ENCODE data around the gene CHRM4. TPM values are rescaled to one million over a fixed set of nuclear protein-coding genes. Genes with fewer than 3 reads are reported as not detected.
A peak's percentile ranks its signal among the peaks of the same experiment; 100 is the strongest.

The CHRM4 gene
- total RNA-seq, 1 experiment from 2014 or later = 1.1 TPM

DNA sequence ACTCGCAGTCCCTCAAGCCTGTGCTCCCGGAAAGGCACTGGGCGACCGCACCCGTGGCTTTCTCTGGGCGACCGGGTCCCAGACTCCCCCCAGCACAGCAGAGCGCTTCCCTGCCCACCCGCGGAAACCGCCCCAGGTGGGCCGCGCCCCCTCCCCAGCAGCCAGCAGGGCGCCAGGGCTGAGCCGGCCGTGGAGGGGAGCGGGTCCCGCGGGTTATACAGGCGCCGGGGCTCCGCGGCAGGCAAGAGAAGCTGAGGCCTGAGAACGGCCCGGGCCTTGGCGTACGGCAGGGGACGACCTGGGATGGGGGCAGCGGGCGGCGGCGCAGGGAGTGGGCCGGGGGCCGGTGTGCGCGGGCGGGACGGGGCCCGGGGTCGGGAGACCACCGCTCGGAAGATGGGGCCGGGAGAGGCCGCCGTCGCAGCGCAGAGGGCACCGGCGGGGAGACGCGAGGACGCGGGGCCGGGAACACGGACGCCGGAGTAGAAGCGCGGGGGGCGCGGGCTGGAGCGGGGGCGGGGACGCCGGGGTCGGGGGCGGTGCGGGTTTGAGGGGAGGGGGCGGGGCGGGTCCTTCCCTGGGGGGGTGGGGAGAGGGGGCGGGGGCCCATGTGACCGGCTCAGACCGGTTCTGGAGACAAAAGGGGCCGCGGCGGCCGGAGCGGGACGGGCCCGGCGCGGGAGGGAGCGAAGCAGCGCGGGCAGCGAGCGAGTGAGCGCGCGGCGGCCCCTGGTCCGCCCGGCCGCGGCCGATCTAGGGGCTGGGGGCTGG lies 10.3 kb downstream of the CHRM4 start, which contains the start of gene MDK:
Gene MDK, plus strand, starts transcription at position 622 of the 771 bp plus-strand sequence. CDS start 389 bp downstream, outside the sequence.
- peaks cover 12% of the 10 kb centered on the region; the same call in 1 of the 2 replicates for H3K79me2 ChIP-seq (ENCODE audit: insufficient read depth, low read length)
- H3K27me3 ChIP-seq (ENCODE audit: insufficient read depth, low read length) = no peaks in the 10 kb centered on the region
- DNase-seq (ENCODE audit: low read depth, low spot score) = no peak
- peaks cover 23 to 60% of the 10 kb centered on the region in 2 experiments for H3K4me1 ChIP-seq (ENCODE audit: control insufficient read depth in 1 of 2, insufficient read depth in 2 of 2, low read length in 2 of 2)
- ATAC-seq = peak; percentile 32
- BruUV-seq (replicated peaks) = no TSS peak
- peak; percentile 82 for TF ChIP-seq TCF7L2 (IDR thresholded peaks at IDR 0.05; ENCODE audit: borderline replicate concordance, extremely low read depth, insufficient read depth, insufficient read length)
- TF ChIP-seq, protein P1, sequence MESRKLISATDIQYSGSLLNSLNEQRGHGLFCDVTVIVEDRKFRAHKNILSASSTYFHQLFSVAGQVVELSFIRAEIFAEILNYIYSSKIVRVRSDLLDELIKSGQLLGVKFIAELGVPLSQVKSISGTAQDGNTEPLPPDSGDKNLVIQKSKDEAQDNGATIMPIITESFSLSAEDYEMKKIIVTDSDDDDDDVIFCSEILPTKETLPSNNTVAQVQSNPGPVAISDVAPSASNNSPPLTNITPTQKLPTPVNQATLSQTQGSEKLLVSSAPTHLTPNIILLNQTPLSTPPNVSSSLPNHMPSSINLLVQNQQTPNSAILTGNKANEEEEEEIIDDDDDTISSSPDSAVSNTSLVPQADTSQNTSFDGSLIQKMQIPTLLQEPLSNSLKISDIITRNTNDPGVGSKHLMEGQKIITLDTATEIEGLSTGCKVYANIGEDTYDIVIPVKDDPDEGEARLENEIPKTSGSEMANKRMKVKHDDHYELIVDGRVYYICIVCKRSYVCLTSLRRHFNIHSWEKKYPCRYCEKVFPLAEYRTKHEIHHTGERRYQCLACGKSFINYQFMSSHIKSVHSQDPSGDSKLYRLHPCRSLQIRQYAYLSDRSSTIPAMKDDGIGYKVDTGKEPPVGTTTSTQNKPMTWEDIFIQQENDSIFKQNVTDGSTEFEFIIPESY (IDR thresholded peaks at IDR 0.05; ENCODE audit: extremely low read depth, insufficient replicate concordance, low read length) = no peak
- no peaks in the 10 kb centered on the region for H4K20me1 ChIP-seq (ENCODE audit: insufficient read depth)
- H2AFZ ChIP-seq (ENCODE audit: low read depth, low read length, poor library complexity, severe bottlenecking) = no peak within 1 kb of the TSS
- peak within 1 kb of the TSS; percentile 73 to 85 for H3K4me3 ChIP-seq (replicated peaks in 1 of 2; ENCODE audit: low read depth in 1 of 2, low read length in 2 of 2)
- no peaks in the 10 kb centered on the region for H3K9me2 ChIP-seq (ENCODE audit: insufficient read depth)
- intact Hi-C loops (cut with micrococcal nuclease) = loop anchor here (10.0 kb wide), 2 partner anchors 234 to 424 kb away; partner anchors contain the start of genes ATG13 and HARBI1
- H3K9ac ChIP-seq (ENCODE audit: low read length) = peak within 1 kb of the TSS; percentile 91
- peak within 1 kb of the TSS; percentile 96 for H3K27ac ChIP-seq (ENCODE audit: low read depth, low read length)
- ChIA-PET POLR2A (no interaction called here), RAD21 (ENCODE audit: low non-redundant PET in 1 of 2, low total read pairs in 2 of 2, uncharacterized antibody in 2 of 2, unreplicated experiment in 2 of 2) (no interaction called here), CTCF (no interaction called here)
- H3K9me3 ChIP-seq (ENCODE audit: control insufficient read depth in 1 of 2, insufficient read depth in 1 of 2, low read depth in 1 of 2, low read length in 2 of 2) = no peaks in the 10 kb centered on the region
- peak within 1 kb of the TSS; percentile 100 for H3K4me2 ChIP-seq (ENCODE audit: low read length)
- H3K36me3 ChIP-seq (ENCODE audit: control insufficient read depth in 1 of 2, insufficient read depth in 2 of 2, low read length in 2 of 2) = peaks cover 0 to 4% of the 10 kb centered on the region in 2 experiments; a peak in 2 of 4 replicates

Data from HCT116 (cell line).